VCaP (cell line): ENCODE measurements around the gene AAGAB.

Source experiments
- H3K27ac ChIP-seq: fragments of 450-650 bp; 2 replicates; pipeline ENCODE4 v1.5.1; 2017
- CTCF ChIP-seq: fragments of 450-650 bp; conservative IDR thresholded peaks from 2 replicates; pipeline ENCODE4 v1.5.1; 2017; ENCODE audit warnings: mild to moderate bottlenecking, moderate library complexity

The AAGAB gene

GRCh38 chr15:67281714-67282113 lies 27.3 kb upstream of the AAGAB start:
- no peak overlapping the region for H3K27ac ChIP-seq
- no peak for TF ChIP-seq CTCF

- no peak overlapping the region for H3K27ac ChIP-seq
- no peak for TF ChIP-seq CTCF
Measured at GRCh38 chr15:67280217-67280616, 25.8 kb upstream of the AAGAB start.

- H3K27ac ChIP-seq = no peak overlapping the region
- no peak for TF ChIP-seq CTCF
Measured at GRCh38 chr15:67276666-67277065, 22.2 kb upstream of the AAGAB start.

- no peak overlapping the region for H3K27ac ChIP-seq
- no peak for TF ChIP-seq CTCF
Measured at GRCh38 chr15:67274236-67274635, 19.8 kb upstream of the AAGAB start.

GRCh38 chr15:67267951-67268941 lies 13.8 kb upstream of the AAGAB start:
- no peak for TF ChIP-seq CTCF
- peak overlapping the region; percentile 37; the same call in 1 of the 2 replicates for H3K27ac ChIP-seq

- peak overlapping the region; percentile 37; the same call in 1 of the 2 replicates for H3K27ac ChIP-seq
- no peak for TF ChIP-seq CTCF
Measured at GRCh38 chr15:67267440-67267839, 13.0 kb upstream of the AAGAB start.

- H3K27ac ChIP-seq = no peak overlapping the region
- no peak for TF ChIP-seq CTCF
Measured at GRCh38 chr15:67266870-67267269, 12.4 kb upstream of the AAGAB start.
